HCT116 (cell line): ENCODE data around the gene FFAR1. TPM values are rescaled to one million over a fixed set of nuclear protein-coding genes. Genes with fewer than 3 reads are reported as not detected.

Experiments
- ATAC-seq: fragments of 200-7000 bp; cut with Tn5 transposase; 2 replicates; pipeline ENCODE4 v1.9.1; 2020; ENCODE audit warnings: mild to moderate bottlenecking, moderate library complexity
- BruUV-seq: library from RNA; stranded (reverse); fragments of 400-500 nt; replicated peaks from 2 replicates; lab custom pipeline; 2021; lab: Mats Ljungman, UMichigan
- CTCF ChIA-PET: fragments of 300-600 bp; sonication (Branson Sonifier 250); formaldehyde crosslinking; loops from one replicate; lab custom pipeline; 2021; ENCODE audit warnings: antibody characterized with exemption; lab: Charles Lee
- POLR2A ChIA-PET: fragments of 300-600, 350-600 bp; sonication (Branson Sonifier 250); formaldehyde crosslinking; loops from one replicate; lab custom pipeline; 2021; ENCODE audit warnings: antibody characterized with exemption; lab: Charles Lee
- RAD21 ChIA-PET, 2 experiments: fragments of 300-600 bp; sonication (Branson Sonifier 250); formaldehyde crosslinking; loops; one replicate each; lab custom pipeline; 2023; ENCODE audit warnings: low total read pairs in 2 of 2; ENCODE audit not compliant: uncharacterized antibody in 2 of 2, unreplicated experiment in 2 of 2, low non-redundant PET in 1 of 2; lab: Charles Lee
- DNase-seq: peaks from one replicate; pipeline ENCODE4 v3.0.0-alpha.2; 2010; ENCODE audit warnings: low read depth, low spot score
- H2AFZ ChIP-seq: fragments of 200-600 bp; shearing (Covaris generic), sonication (generic); 2 replicates; pipeline ENCODE4 v1.6.1; 2017; ENCODE audit warnings: low read depth, mixed run types, mixed read lengths, antibody characterized with exemption, low read length; ENCODE audit not compliant: poor library complexity, severe bottlenecking
- H3K27ac ChIP-seq: 2 replicates; pipeline ENCODE4 v1.5.1; 2012; ENCODE audit warnings: low read depth, low read length
- H3K27me3 ChIP-seq: fragments of 200-600 bp; sonication (generic); 2 replicates; pipeline ENCODE4 v1.6.1; 2016; ENCODE audit warnings: mixed run types, low read length, mixed read lengths; ENCODE audit not compliant: insufficient read depth
- H3K36me3 ChIP-seq, 2 experiments: fragments of 200-500 bp in 1 of 2; fragments of 200-600 bp in 1 of 2; sonication (Bioruptor generic) in 1 of 2; sonication (generic) in 1 of 2; 2 replicates each; pipeline versions ENCODE4 v1.5.1 to v1.6.1; 2014 to 2016; ENCODE audit warnings: low read length in 2 of 2, inconsistent platforms in 1 of 2, mixed read lengths in 1 of 2, mixed run types in 1 of 2; ENCODE audit not compliant: insufficient read depth in 2 of 2, control insufficient read depth in 1 of 2
- H3K4me1 ChIP-seq, 2 experiments: fragments of 200-600 bp in 1 of 2; sonication (generic) in 1 of 2; 2 replicates each; pipeline versions ENCODE4 v1.5.1 to v1.6.1; 2012 to 2017; ENCODE audit warnings: low read length in 2 of 2, inconsistent platforms in 1 of 2, mild to moderate bottlenecking in 1 of 2, mixed read lengths in 1 of 2, mixed run types in 1 of 2, moderate library complexity in 1 of 2; ENCODE audit not compliant: insufficient read depth in 2 of 2, control insufficient read depth in 1 of 2
- H3K4me2 ChIP-seq: fragments of 200-600 bp; sonication (generic); 2 replicates; pipeline ENCODE4 v1.6.1; 2017; ENCODE audit warnings: mixed run types, low read length, mixed read lengths
- H3K4me3 ChIP-seq, 2 experiments: fragments of 200-600 bp in 1 of 2; sonication (generic) in 1 of 2; replicated peaks in 1 of 2; 2 replicates each; pipeline ENCODE4 v1.5.1; 2011 to 2016; ENCODE audit warnings: low read length in 2 of 2, control low read depth in 1 of 2, low read depth in 1 of 2, mild to moderate bottlenecking in 1 of 2, mixed read lengths in 1 of 2, mixed run types in 1 of 2
- H3K79me2 ChIP-seq: fragments of 200-600 bp; sonication (generic); 2 replicates; pipeline ENCODE4 v1.6.1; 2017; ENCODE audit warnings: mild to moderate bottlenecking, mixed run types, low read length, moderate library complexity, mixed read lengths; ENCODE audit not compliant: insufficient read depth
- H3K9ac ChIP-seq: fragments of 200-600 bp; sonication (generic); 2 replicates; pipeline ENCODE4 v1.6.1; 2016; ENCODE audit warnings: low read length, mixed read lengths
- H3K9me2 ChIP-seq: fragments of 200-600 bp; sonication (generic), shearing (Covaris generic); 2 replicates; pipeline ENCODE4 v1.6.1; 2017; ENCODE audit warnings: mixed run types, mild to moderate bottlenecking, moderate library complexity; ENCODE audit not compliant: insufficient read depth
- H3K9me3 ChIP-seq, 2 experiments: fragments of 200-500 bp in 1 of 2; fragments of 200-600 bp in 1 of 2; sonication (Bioruptor generic) in 1 of 2; sonication (generic) in 1 of 2; 2 replicates each; pipeline ENCODE4 v1.6.1; 2014 to 2017; ENCODE audit warnings: low read length in 2 of 2, mixed read lengths in 2 of 2, inconsistent platforms in 1 of 2, low read depth in 1 of 2, mild to moderate bottlenecking in 1 of 2, mixed run types in 1 of 2, moderate library complexity in 1 of 2; ENCODE audit not compliant: control insufficient read depth in 1 of 2, insufficient read depth in 1 of 2
- H4K20me1 ChIP-seq: fragments of 200-600 bp; sonication (generic), shearing (Covaris generic); 2 replicates; pipeline ENCODE4 v1.6.1; 2017; ENCODE audit warnings: mixed run types, mild to moderate bottlenecking, moderate library complexity; ENCODE audit not compliant: insufficient read depth
- ATF3 ChIP-seq: IDR thresholded peaks from 2 replicates; pipeline ENCODE4 v1.6.1; 2012
- CBX3 ChIP-seq: IDR thresholded peaks from 2 replicates; pipeline ENCODE4 v1.6.1; 2012; ENCODE audit warnings: low read depth
- EGR1 ChIP-seq: IDR thresholded peaks from 2 replicates; pipeline ENCODE4 v1.6.1; 2012; ENCODE audit warnings: low read depth
- EZH2 ChIP-seq: fragments of 200-600 bp; sonication (generic); IDR thresholded peaks from 2 replicates; pipeline ENCODE4 v1.6.1; 2017; ENCODE audit warnings: antibody characterized with exemption, mixed run types
- EZH2phosphoT487 ChIP-seq: fragments of 200-600 bp; IDR thresholded peaks from 2 replicates; pipeline ENCODE4 v1.6.1; 2018; ENCODE audit warnings: antibody characterized with exemption, borderline replicate concordance
- FOSL1 ChIP-seq: IDR thresholded peaks from 2 replicates; pipeline ENCODE4 v1.6.1; 2012; ENCODE audit warnings: low read depth
- JUND ChIP-seq: IDR thresholded peaks from 2 replicates; pipeline ENCODE4 v1.6.1; 2012
- POLR2A ChIP-seq: IDR thresholded peaks from 2 replicates; pipeline ENCODE4 v1.7.0; 2011; ENCODE audit warnings: borderline replicate concordance; ENCODE audit not compliant: insufficient read depth, insufficient read length; ENCODE audit errors: extremely low read depth
- RAD21 ChIP-seq: IDR thresholded peaks from 2 replicates; pipeline ENCODE4 v1.6.1; 2012; ENCODE audit warnings: low read depth, mild to moderate bottlenecking
- SIN3A ChIP-seq: IDR thresholded peaks from 2 replicates; pipeline ENCODE4 v1.6.1; 2012; ENCODE audit warnings: low read depth
- SP1 ChIP-seq: IDR thresholded peaks from 2 replicates; pipeline ENCODE4 v1.6.1; 2012; ENCODE audit warnings: low read depth
- SRF ChIP-seq: IDR thresholded peaks from 2 replicates; pipeline ENCODE4 v1.6.1; 2012; ENCODE audit warnings: low read depth
- YY1 ChIP-seq: IDR thresholded peaks from 2 replicates; pipeline ENCODE4 v1.6.1; 2011; ENCODE audit warnings: low read length, low read depth, moderate library complexity, mild to moderate bottlenecking; ENCODE audit not compliant: insufficient replicate concordance; ENCODE audit errors: extremely low read depth
- ZBTB33 ChIP-seq: IDR thresholded peaks from 2 replicates; pipeline ENCODE4 v1.6.1; 2011; ENCODE audit warnings: mild to moderate bottlenecking, low read length, moderate library complexity; ENCODE audit not compliant: insufficient replicate concordance; ENCODE audit errors: extremely low read depth
- ZFX ChIP-seq: fragments of 450-650 bp; IDR thresholded peaks from 2 replicates; pipeline ENCODE4 v1.6.1; 2017
- ZNF274 ChIP-seq: fragments of 200-500 bp; sonication (Bioruptor generic); IDR thresholded peaks from 2 replicates; pipeline ENCODE4 v1.6.1; 2014; ENCODE audit warnings: mild to moderate bottlenecking, low read depth, low read length, inconsistent platforms
- intact Hi-C: fragments of 100-400 bp; cut with micrococcal nuclease; formaldehyde crosslinking; loops from 2 replicates; pipeline ENCODE4 v1.10.0; 2022
- total RNA-seq: library from RNA; stranded (reverse); gene quantifications from one replicate; pipeline ENCODE4 v1.2.1, GENCODE V29; 2021; ENCODE audit not compliant: unreplicated experiment
- TF ChIP-seq, protein P1 (sequence below): IDR thresholded peaks from 2 replicates; pipeline ENCODE4 v1.6.1; 2012

FFAR1 gene
- total RNA-seq, 1 experiment from 2014 or later: not detected

DNA sequence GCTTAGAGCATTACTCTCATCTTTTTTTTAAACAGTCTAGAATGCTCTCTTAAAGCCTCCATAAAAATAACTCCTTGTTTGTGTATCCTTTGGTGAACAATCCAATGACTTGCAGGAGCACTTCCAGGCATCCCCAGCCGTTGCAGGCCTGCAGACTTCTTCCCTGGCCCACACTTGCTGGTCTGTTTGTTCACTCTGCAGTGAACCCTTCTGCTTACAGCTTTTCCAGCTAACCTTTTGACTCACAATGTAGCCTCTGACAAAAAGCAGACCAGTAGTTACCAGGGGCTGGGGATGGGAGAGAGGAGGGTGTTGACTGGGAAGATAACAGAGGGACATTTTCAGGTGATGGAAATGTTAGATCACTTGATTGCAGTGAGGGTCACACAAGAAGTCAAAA lies 32.3 kb downstream of the FFAR1 start:
- peaks cover 0 to 5% of the 10 kb centered on the region in 2 experiments; a peak in 2 of 4 replicates for H3K4me1 ChIP-seq
- TF ChIP-seq, protein P1, sequence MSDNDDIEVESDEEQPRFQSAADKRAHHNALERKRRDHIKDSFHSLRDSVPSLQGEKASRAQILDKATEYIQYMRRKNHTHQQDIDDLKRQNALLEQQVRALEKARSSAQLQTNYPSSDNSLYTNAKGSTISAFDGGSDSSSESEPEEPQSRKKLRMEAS: no peak
- TF ChIP-seq EZH2 (no peak), JUND (no peak), RAD21 (no peak), EGR1 (no peak), YY1 (no peak), EZH2phosphoT487 (no peak), SIN3A (no peak), SRF (no peak), SP1 (no peak), CBX3 (no peak), ATF3 (no peak), FOSL1 (no peak), POLR2A (no peak), ZNF274 (no peak), ZFX (no peak), ZBTB33 (no peak)
- TF ChIP-seq, all 23 proteins: peak for 0
- no peak overlapping the region for H3K4me3 ChIP-seq
- H2AFZ ChIP-seq: no peak overlapping the region
- CTCF ChIA-PET: no interaction called here
- POLR2A ChIA-PET: no interaction called here
- H3K9ac ChIP-seq: no peak overlapping the region
- H3K9me3 ChIP-seq: peaks cover 0 to 3% of the 10 kb centered on the region in 2 experiments; a peak in 1 of 4 replicates
- no peaks in the 10 kb centered on the region for H3K36me3 ChIP-seq
- H3K27ac ChIP-seq: no peak overlapping the region
- no peaks in the 10 kb centered on the region for H4K20me1 ChIP-seq
- no peaks in the 10 kb centered on the region; the same call in none of the 2 replicates for H3K27me3 ChIP-seq
- intact Hi-C loops: no loop called here
- BruUV-seq: no TSS peak
- ATAC-seq (no peak), DNase-seq (no peak)
- no peak overlapping the region for H3K4me2 ChIP-seq
- RAD21 ChIA-PET: no interaction called here
- H3K9me2 ChIP-seq: no peaks in the 10 kb centered on the region
- no peaks in the 10 kb centered on the region for H3K79me2 ChIP-seq
